SU-DHL-6 (cell line): ENCODE data around the gene OTOF.

ENCODE experiments used
- EZH2phosphoT487 ChIP-seq: fragments of 200-600 bp; sonication (generic), shearing (Covaris generic); conservative IDR thresholded peaks from 2 replicates; pipeline ENCODE4 v1.6.1; 2018; ENCODE audit warnings: mild to moderate bottlenecking, antibody characterized with exemption, low read length, moderate library complexity, mixed read lengths
- TF ChIP-seq, protein P1 (sequence below): fragments of 200-600 bp; sonication (generic); IDR thresholded peaks from one replicate; pipeline ENCODE4 v1.5.1; 2017; ENCODE audit warnings: antibody characterized with exemption, mild to moderate bottlenecking, low read length, moderate library complexity; ENCODE audit not compliant: insufficient read depth, poor library complexity, severe bottlenecking

DNA sequence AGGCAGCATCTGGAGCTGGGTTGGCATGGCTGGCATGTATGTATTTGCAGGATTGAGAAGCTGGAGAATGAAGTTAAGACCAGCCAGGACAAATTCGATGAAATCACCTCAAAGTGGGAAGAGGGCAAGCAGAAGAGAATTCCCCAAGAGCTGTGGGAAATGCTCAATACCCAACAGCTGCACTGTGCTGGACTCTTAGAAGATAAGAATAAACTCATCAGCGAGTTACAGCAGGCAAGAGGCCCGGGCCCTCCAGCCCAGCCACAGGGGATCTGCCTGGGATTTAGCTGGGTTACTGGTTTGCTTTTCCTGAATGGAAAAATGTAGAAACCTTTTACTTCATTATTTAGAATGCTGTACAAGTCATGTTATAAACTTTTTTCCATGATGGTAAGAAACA, 53.7 kb downstream of the OTOF start:
- TF ChIP-seq, protein P1, sequence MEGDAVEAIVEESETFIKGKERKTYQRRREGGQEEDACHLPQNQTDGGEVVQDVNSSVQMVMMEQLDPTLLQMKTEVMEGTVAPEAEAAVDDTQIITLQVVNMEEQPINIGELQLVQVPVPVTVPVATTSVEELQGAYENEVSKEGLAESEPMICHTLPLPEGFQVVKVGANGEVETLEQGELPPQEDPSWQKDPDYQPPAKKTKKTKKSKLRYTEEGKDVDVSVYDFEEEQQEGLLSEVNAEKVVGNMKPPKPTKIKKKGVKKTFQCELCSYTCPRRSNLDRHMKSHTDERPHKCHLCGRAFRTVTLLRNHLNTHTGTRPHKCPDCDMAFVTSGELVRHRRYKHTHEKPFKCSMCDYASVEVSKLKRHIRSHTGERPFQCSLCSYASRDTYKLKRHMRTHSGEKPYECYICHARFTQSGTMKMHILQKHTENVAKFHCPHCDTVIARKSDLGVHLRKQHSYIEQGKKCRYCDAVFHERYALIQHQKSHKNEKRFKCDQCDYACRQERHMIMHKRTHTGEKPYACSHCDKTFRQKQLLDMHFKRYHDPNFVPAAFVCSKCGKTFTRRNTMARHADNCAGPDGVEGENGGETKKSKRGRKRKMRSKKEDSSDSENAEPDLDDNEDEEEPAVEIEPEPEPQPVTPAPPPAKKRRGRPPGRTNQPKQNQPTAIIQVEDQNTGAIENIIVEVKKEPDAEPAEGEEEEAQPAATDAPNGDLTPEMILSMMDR = no peak
- TF ChIP-seq EZH2phosphoT487 = no peak
